ENCODE measurements around the gene TEKT1. TPM values are rescaled to one million over a fixed set of nuclear protein-coding genes. Genes with fewer than 3 reads are reported as not detected.
"Not testable (repeated sequence)": the region's sequence is repeated elsewhere in the genome, so short reads cannot be mapped to it uniquely, and the experiment has no call there.

The TEKT1 gene
- polyA plus RNA-seq, 1 donor from 2014 or later: 0.06 TPM

- H2AFZ ChIP-seq (ENCODE audit: low read depth, low read length): no peak overlapping the region
- no peaks in the 10 kb centered on the region for H3F3A ChIP-seq (ENCODE audit: insufficient read depth, low read length, poor library complexity, severe bottlenecking)
- H3K9me3 ChIP-seq (ENCODE audit: low read length): no peaks in the 10 kb centered on the region
- H3K27ac ChIP-seq (ENCODE audit: low read length): no peak overlapping the region
- no peaks in the 10 kb centered on the region for H3K9me2 ChIP-seq (ENCODE audit: insufficient read depth, low read length)
- no peak overlapping the region for H3K4me3 ChIP-seq (ENCODE audit: low read length)
- no peak for TF ChIP-seq SMC3 (conservative IDR thresholded peaks at IDR 0.05; ENCODE audit: poor library complexity)
- no peak for TF ChIP-seq CTCF (IDR thresholded peaks at IDR 0.05; ENCODE audit: poor library complexity, severe bottlenecking)
- TF ChIP-seq EP300 (conservative IDR thresholded peaks at IDR 0.05; ENCODE audit: poor library complexity, severe bottlenecking): no peak
- no peak for TF ChIP-seq REST (IDR thresholded peaks at IDR 0.05; ENCODE audit: borderline replicate concordance)
- TF ChIP-seq MXI1 (conservative IDR thresholded peaks at IDR 0.05; ENCODE audit: poor library complexity, severe bottlenecking): no peak
- no peak for TF ChIP-seq RAD21 (conservative IDR thresholded peaks at IDR 0.05)
- TF ChIP-seq POLR2AphosphoS5 (IDR thresholded peaks at IDR 0.05): no peak
- no peak for TF ChIP-seq EZH2 (IDR thresholded peaks at IDR 0.05; ENCODE audit: borderline replicate concordance, insufficient read depth, low read length, poor library complexity, severe bottlenecking)
- TF ChIP-seq TAF1 (IDR thresholded peaks at IDR 0.05; ENCODE audit: low read depth): no peak
- no peak overlapping the region for H3K4me2 ChIP-seq (ENCODE audit: low read length)
- no peaks in the 10 kb centered on the region for H4K20me1 ChIP-seq (ENCODE audit: insufficient read depth)
- H3K36me3 ChIP-seq (ENCODE audit: insufficient read depth, low read length): no peaks in the 10 kb centered on the region
- no peaks in the 10 kb centered on the region for H3K79me2 ChIP-seq (replicated peaks; ENCODE audit: insufficient read depth, low read length)
- H3K9ac ChIP-seq (ENCODE audit: low read length): no peak overlapping the region
- no peaks in the 10 kb centered on the region for H3K27me3 ChIP-seq (ENCODE audit: insufficient read depth, low read depth, low read length)
Measured at GRCh38 chr17:6853764-6854442, 22.4 kb upstream of the TEKT1 start.

- not testable (repeated sequence) for H4K20me1 ChIP-seq (ENCODE audit: insufficient read depth); H3K4me2 ChIP-seq (ENCODE audit: low read length); H3K27me3 ChIP-seq (ENCODE audit: insufficient read depth, low read depth, low read length); H3K9me3 ChIP-seq (ENCODE audit: low read length); H3K79me2 ChIP-seq (replicated peaks; ENCODE audit: insufficient read depth, low read length); H3K9me2 ChIP-seq (ENCODE audit: insufficient read depth, low read length); H3K9ac ChIP-seq (ENCODE audit: low read length); H2AFZ ChIP-seq (ENCODE audit: low read depth, low read length); H3K4me3 ChIP-seq (ENCODE audit: low read length); H3K27ac ChIP-seq (ENCODE audit: low read length); H3F3A ChIP-seq (ENCODE audit: insufficient read depth, low read length, poor library complexity, severe bottlenecking); H3K36me3 ChIP-seq (ENCODE audit: insufficient read depth, low read length)
Measured at GRCh38 chr17:6848545-6849179, 17.1 kb upstream of the TEKT1 start.

GRCh38 chr17:6846138-6846537, 14.6 kb upstream of the TEKT1 start:
- not testable (repeated sequence) for H3K79me2 ChIP-seq (replicated peaks; ENCODE audit: insufficient read depth, low read length); H4K20me1 ChIP-seq (ENCODE audit: insufficient read depth); H3K36me3 ChIP-seq (ENCODE audit: insufficient read depth, low read length); H3K9ac ChIP-seq (ENCODE audit: low read length); H3K9me3 ChIP-seq (ENCODE audit: low read length); H2AFZ ChIP-seq (ENCODE audit: low read depth, low read length); H3K4me2 ChIP-seq (ENCODE audit: low read length); H3K9me2 ChIP-seq (ENCODE audit: insufficient read depth, low read length); H3F3A ChIP-seq (ENCODE audit: insufficient read depth, low read length, poor library complexity, severe bottlenecking); H3K27me3 ChIP-seq (ENCODE audit: insufficient read depth, low read depth, low read length); H3K4me3 ChIP-seq (ENCODE audit: low read length); H3K27ac ChIP-seq (ENCODE audit: low read length)

- H3K4me2 ChIP-seq (ENCODE audit: low read length); H3K27ac ChIP-seq (ENCODE audit: low read length); H4K20me1 ChIP-seq (ENCODE audit: insufficient read depth): not testable (repeated sequence)
Measured at GRCh38 chr17:6844406-6844805, 12.9 kb upstream of the TEKT1 start.

More at GRCh38 chr17:6844406-6844805, 12.9 kb upstream of the TEKT1 start:
- not testable (repeated sequence) for H3K9me2 ChIP-seq (ENCODE audit: insufficient read depth, low read length); H3K9ac ChIP-seq (ENCODE audit: low read length); H3F3A ChIP-seq (ENCODE audit: insufficient read depth, low read length, poor library complexity, severe bottlenecking); H2AFZ ChIP-seq (ENCODE audit: low read depth, low read length); H3K4me3 ChIP-seq (ENCODE audit: low read length); H3K27me3 ChIP-seq (ENCODE audit: insufficient read depth, low read depth, low read length); H3K36me3 ChIP-seq (ENCODE audit: insufficient read depth, low read length); H3K9me3 ChIP-seq (ENCODE audit: low read length); H3K79me2 ChIP-seq (replicated peaks; ENCODE audit: insufficient read depth, low read length)
